ENCODE data around the gene SFRP5. TPM values are rescaled to one million over a fixed set of nuclear protein-coding genes. Genes with fewer than 3 reads are reported as not detected.

The SFRP5 gene
- total RNA-seq, 4 donors from 2014 or later, result 11.9 to 34.4 (median 18.2) TPM

- no peaks in the 10 kb centered on the region for H3K27me3 ChIP-seq
- 95% methylated on average over 2 of the region's 3 CpGs; no CpG with 5 or more reads in 1 of the 2 donors for WGBS, 2 donors (ENCODE audit: low coverage in 1 of 2)
- H3K4me3 ChIP-seq, result no peak overlapping the region
- H3K36me3 ChIP-seq, result peaks cover 0 to 11% of the 10 kb centered on the region in 2 donors
- H3K4me1 ChIP-seq, result peaks cover 0 to 62% (median 17%) of the 10 kb centered on the region in 3 donors
- peak overlapping the region in 3 of 4 donors; percentile 24 to 63 (median 37) for H3K27ac ChIP-seq
- ATAC-seq, result no peak
- no peaks in the 10 kb centered on the region for H3K9me3 ChIP-seq
- no peak for TF ChIP-seq POLR2A (IDR thresholded peaks at IDR 0.05)
- TF ChIP-seq POLR2AphosphoS5 (IDR thresholded peaks at IDR 0.05), result no peak
- no peak for TF ChIP-seq CTCF (IDR thresholded peaks at IDR 0.05)
- no peak for TF ChIP-seq EP300 (IDR thresholded peaks at IDR 0.05)
These were observed 48.8 kb downstream of the SFRP5 start for GRCh38 chr10:97723001-97723400.

GRCh38 chr10:97721871-97722780 lies 49.7 kb downstream of the SFRP5 start:
- H3K4me3 ChIP-seq, result no peak overlapping the region
- no peak for ATAC-seq
- WGBS, 2 donors (ENCODE audit: low coverage in 1 of 2), result 70% methylated on average over 6 to 12 of the region's 12 CpGs
- no peak for TF ChIP-seq POLR2A (IDR thresholded peaks at IDR 0.05)
- no peak for TF ChIP-seq CTCF (IDR thresholded peaks at IDR 0.05)
- no peak for TF ChIP-seq POLR2AphosphoS5 (IDR thresholded peaks at IDR 0.05)
- TF ChIP-seq EP300 (IDR thresholded peaks at IDR 0.05), result no peak
- peak overlapping the region in 3 of 4 donors; percentile 24 to 63 (median 44) for H3K27ac ChIP-seq
- H3K36me3 ChIP-seq, result peaks cover 0 to 18% of the 10 kb centered on the region in 2 donors
- H3K9me3 ChIP-seq, result no peaks in the 10 kb centered on the region
- peaks cover 0 to 64% (median 25%) of the 10 kb centered on the region in 3 donors for H3K4me1 ChIP-seq
- H3K27me3 ChIP-seq, result no peaks in the 10 kb centered on the region

- WGBS, 2 donors (ENCODE audit: low coverage in 1 of 2), result 100% methylated on average over 1 of the region's 2 CpGs
- Histone ChIP-seq H3K27me3 (no peaks in the 10 kb centered on the region), H3K27ac (peak overlapping the region in 3 of 4 donors; percentile 97 to 99 (median 99)), H3K9me3 (no peaks in the 10 kb centered on the region), H3K4me3 (no peak overlapping the region), H3K36me3 (peaks cover 0 to 21% of the 10 kb centered on the region in 2 donors), H3K4me1 (peaks cover 5 to 66% (median 43%) of the 10 kb centered on the region in 3 donors)
- no peak for TF ChIP-seq POLR2AphosphoS5 (IDR thresholded peaks at IDR 0.05)
- no peak for TF ChIP-seq POLR2A (IDR thresholded peaks at IDR 0.05)
- no peak for TF ChIP-seq EP300 (IDR thresholded peaks at IDR 0.05)
- TF ChIP-seq CTCF (IDR thresholded peaks at IDR 0.05), result no peak
- ATAC-seq, result no peak
These were observed 52.2 kb downstream of the SFRP5 start for GRCh38 chr10:97719602-97720001.

GRCh38 chr10:97718659-97719142 lies 53.1 kb downstream of the SFRP5 start:
- ATAC-seq, result peak; percentile 72
- TF ChIP-seq EP300 (IDR thresholded peaks at IDR 0.05) (no peak), POLR2A (IDR thresholded peaks at IDR 0.05) (no peak), POLR2AphosphoS5 (IDR thresholded peaks at IDR 0.05) (peak; percentile 84), CTCF (IDR thresholded peaks at IDR 0.05) (no peak)
- 19 to 26% methylated on average over 4 to 6 of the region's 8 CpGs for WGBS, 2 donors (ENCODE audit: low coverage in 1 of 2)
- Histone ChIP-seq H3K4me3 (no peak overlapping the region), H3K4me1 (peaks cover 5 to 60% (median 43%) of the 10 kb centered on the region in 3 donors), H3K27me3 (no peaks in the 10 kb centered on the region), H3K36me3 (peaks cover 0 to 21% of the 10 kb centered on the region in 2 donors), H3K9me3 (no peaks in the 10 kb centered on the region), H3K27ac (peak overlapping the region; percentile 58 to 99 (median 98))

Measured in gastroesophageal sphincter (tissue), 4 donors.